Smooth muscle cell (in vitro differentiated cells): ENCODE results near the gene NUDT16L1. TPM values are rescaled to one million over a fixed set of nuclear protein-coding genes. Genes with fewer than 3 reads are reported as not detected.

ENCODE experiments used
- DNase-seq: peaks from one replicate; lab custom pipeline; 2025; ENCODE audit not compliant: unreplicated experiment; lab: John Stamatoyannopoulos, UW
- H2AFZ ChIP-seq: fragments of 200-600 bp; sonication (generic); 2 replicates; pipeline ENCODE4 v1.6.0; 2016; ENCODE audit warnings: antibody characterized with exemption, low read depth, mild to moderate bottlenecking
- H3F3A ChIP-seq: fragments of 200-600 bp; sonication (generic); 2 replicates; pipeline ENCODE4 v1.6.0; 2017; ENCODE audit warnings: antibody characterized with exemption, low read depth
- H3K27ac ChIP-seq: fragments of 200-600 bp; sonication (generic); 2 replicates; pipeline ENCODE4 v1.5.1; 2016; ENCODE audit warnings: low read depth, mild to moderate bottlenecking
- H3K27me3 ChIP-seq: fragments of 200-600 bp; sonication (generic); 2 replicates; pipeline ENCODE4 v1.6.1; 2016; ENCODE audit warnings: low read depth, mild to moderate bottlenecking
- H3K36me3 ChIP-seq: fragments of 200-600 bp; sonication (generic); 2 replicates; pipeline ENCODE4 v1.5.1; 2016; ENCODE audit warnings: low read depth
- H3K4me1 ChIP-seq: fragments of 200-600 bp; sonication (generic); 2 replicates; pipeline ENCODE4 v1.5.1; 2016; ENCODE audit warnings: low read depth
- H3K4me2 ChIP-seq: fragments of 200-600 bp; sonication (generic); 2 replicates; pipeline ENCODE4 v1.6.0; 2016; ENCODE audit warnings: mild to moderate bottlenecking
- H3K4me3 ChIP-seq: fragments of 200-600 bp; sonication (generic); 2 replicates; pipeline ENCODE4 v1.5.1; 2016; ENCODE audit warnings: mild to moderate bottlenecking
- H3K79me2 ChIP-seq: fragments of 200-600 bp; sonication (generic); 2 replicates; pipeline ENCODE4 v1.6.0; 2016; ENCODE audit warnings: low read depth, mild to moderate bottlenecking
- H3K9ac ChIP-seq: fragments of 200-600 bp; sonication (generic); 2 replicates; pipeline ENCODE4 v1.6.0; 2016; ENCODE audit warnings: low read depth
- H3K9me3 ChIP-seq: fragments of 200-600 bp; sonication (generic); replicated peaks from 2 replicates; pipeline ENCODE4 v1.5.1; 2016; ENCODE audit warnings: low read depth
- H4K20me1 ChIP-seq: fragments of 200-600 bp; sonication (generic); 2 replicates; pipeline ENCODE4 v1.6.0; 2016; ENCODE audit warnings: low read depth
- CTCF ChIP-seq: fragments of 200-600 bp; sonication (generic); IDR thresholded peaks from 2 replicates; pipeline ENCODE4 v1.5.1; 2017; ENCODE audit warnings: borderline replicate concordance, mild to moderate bottlenecking, antibody characterized with exemption; ENCODE audit not compliant: insufficient read depth, poor library complexity, severe bottlenecking
- WGBS: methylation state at CpG from one replicate; pipeline ENCODE4 v1.1.7; 2016; ENCODE audit warnings: low lambda C conversion rate; 5-methylcytosine and 5-hydroxymethylcytosine counted together
- polyA plus RNA-seq: library from polyadenylated mRNA; unstranded; fragments of >200 nt; fragmentation: Nextera tagmentation; extraction: Ambion mirVana; gene quantifications from 2 replicates; pipeline ENCODE4 v1.2.1, GENCODE V29; 2016
- total RNA-seq: library from RNA; depleted of rRNA; stranded (reverse); fragments of >200 nt; gene quantifications from 2 replicates; pipeline ENCODE4 v1.2.3, GENCODE V29; 2014

Gene NUDT16L1
- total and polyA plus RNA-seq, 2 experiments from 2014 or later: 17.6 to 48.3 TPM

DNA sequence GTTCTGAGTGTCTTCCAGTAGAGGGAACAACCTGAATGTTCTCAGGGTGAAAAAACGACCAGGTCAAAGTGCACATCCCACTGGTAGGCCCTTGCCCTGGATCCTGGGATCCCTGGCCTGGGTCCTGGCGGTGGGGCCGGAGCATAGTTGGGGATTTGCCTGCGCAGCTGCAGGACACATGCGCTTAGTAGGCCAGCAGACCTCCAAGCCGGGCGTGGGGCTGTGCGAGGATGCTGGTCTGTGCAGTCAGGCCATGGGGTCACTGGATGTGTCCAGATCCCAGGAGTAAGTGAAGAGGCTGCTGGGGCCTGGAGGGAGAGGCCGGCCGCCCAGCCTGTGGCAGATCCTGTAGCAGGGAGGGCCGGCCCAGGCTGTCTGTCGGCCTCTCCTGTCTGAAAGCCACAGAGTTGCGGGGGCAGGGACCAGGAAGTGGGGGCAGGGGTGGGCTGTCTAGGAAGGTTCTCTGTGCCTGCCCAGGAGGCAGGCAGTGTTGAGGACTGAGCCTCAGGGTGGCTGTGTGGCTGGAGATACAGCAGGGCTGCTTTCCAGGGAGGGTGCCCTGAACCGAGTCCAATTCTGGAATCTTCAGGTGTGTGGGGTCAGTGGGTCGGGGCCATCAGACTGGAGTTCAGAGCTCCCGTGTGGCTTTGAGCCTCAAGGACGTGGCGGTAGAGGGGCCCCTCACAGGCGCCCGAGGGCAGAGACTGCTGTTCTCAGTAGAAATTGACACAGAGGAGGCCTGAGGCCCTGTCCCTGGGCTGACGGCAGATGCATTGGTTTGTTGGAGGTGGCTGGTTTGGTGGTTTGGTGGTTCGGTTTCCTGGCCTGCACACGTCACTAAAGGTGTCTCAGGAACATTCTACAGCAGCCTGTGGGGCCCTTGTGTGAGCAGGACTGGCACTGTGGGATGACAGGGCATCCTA, 17.2 kb upstream of the NUDT16L1 start:
- Histone ChIP-seq H3K4me3 (no peak overlapping the region), H3K4me1 (no peaks in the 10 kb centered on the region), H3K9me3 (no peaks in the 10 kb centered on the region), H3K4me2 (no peak overlapping the region), H3K27me3 (no peaks in the 10 kb centered on the region), H2AFZ (no peak overlapping the region), H3K9ac (no peak overlapping the region), H3K36me3 (peaks cover 4% of the 10 kb centered on the region), H3F3A (no peaks in the 10 kb centered on the region), H3K79me2 (no peaks in the 10 kb centered on the region), H3K27ac (peak overlapping the region; percentile 11), H4K20me1 (peaks cover 56% of the 10 kb centered on the region)
- TF ChIP-seq CTCF: no peak
- WGBS: 74% methylated on average over 22 of the region's 23 CpGs
- no peak for DNase-seq

GRCh38 chr16:4676831-4677230, 16.5 kb upstream of the NUDT16L1 start:
- no peak for TF ChIP-seq CTCF
- H3K4me1 ChIP-seq: no peaks in the 10 kb centered on the region
- no peaks in the 10 kb centered on the region for H3K9me3 ChIP-seq
- no peak overlapping the region for H3K27ac ChIP-seq
- no peak overlapping the region for H2AFZ ChIP-seq
- H3K27me3 ChIP-seq: no peaks in the 10 kb centered on the region
- no peak for DNase-seq
- H3K4me3 ChIP-seq: no peak overlapping the region
- no peaks in the 10 kb centered on the region for H3F3A ChIP-seq
- peaks cover 56% of the 10 kb centered on the region for H4K20me1 ChIP-seq
- WGBS: 90% methylated on average over 11 of the region's 11 CpGs
- H3K79me2 ChIP-seq: no peaks in the 10 kb centered on the region
- no peak overlapping the region for H3K9ac ChIP-seq
- H3K36me3 ChIP-seq: no peaks in the 10 kb centered on the region
- no peak overlapping the region for H3K4me2 ChIP-seq

DNA sequence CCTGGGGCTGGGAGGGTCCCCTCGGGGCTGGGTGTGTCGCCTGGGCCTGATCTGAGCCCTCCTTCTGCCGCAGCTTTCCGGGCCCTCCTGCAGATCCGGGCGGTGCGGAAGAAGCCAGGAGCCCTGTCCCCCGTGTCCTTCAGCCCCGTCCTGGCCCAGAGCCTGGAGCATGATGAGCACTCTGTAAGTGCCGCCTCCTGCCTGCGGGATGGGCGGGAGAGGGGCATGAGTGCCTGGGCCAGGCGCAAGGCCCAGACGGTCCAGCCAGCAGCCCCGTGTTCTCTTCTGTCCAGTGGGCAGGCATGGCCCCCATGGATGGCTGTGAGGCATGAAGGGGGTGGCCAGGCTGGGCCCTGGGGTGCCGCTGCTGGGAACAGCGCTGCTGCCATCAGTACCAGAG, 16.0 kb upstream of the NUDT16L1 start:
- Histone ChIP-seq H3K4me1 (no peaks in the 10 kb centered on the region), H3F3A (no peaks in the 10 kb centered on the region), H3K4me3 (no peak overlapping the region), H3K79me2 (no peaks in the 10 kb centered on the region), H3K36me3 (no peaks in the 10 kb centered on the region), H2AFZ (no peak overlapping the region), H3K27ac (no peak overlapping the region), H3K4me2 (no peak overlapping the region), H3K27me3 (no peaks in the 10 kb centered on the region), H4K20me1 (peaks cover 61% of the 10 kb centered on the region), H3K9me3 (no peaks in the 10 kb centered on the region), H3K9ac (no peak overlapping the region)
- no peak for DNase-seq
- WGBS: 96% methylated on average over 17 of the region's 17 CpGs
- no peak for TF ChIP-seq CTCF
